IMR-90 (cell line): Measurements from ENCODE around the gene RYK. TPM values are rescaled to one million over a fixed set of nuclear protein-coding genes. Genes with fewer than 3 reads are reported as not detected.

Source experiments
- ATAC-seq: fragments of 200-7000 bp; cut with Tn5 transposase; 2 replicates; pipeline ENCODE4 v1.9.1; 2020; ENCODE audit warnings: low read depth, mild to moderate bottlenecking, moderate library complexity
- BruUV-seq: library from RNA; stranded (reverse); fragments of 400-500 nt; replicated peaks from 2 replicates; lab custom pipeline; 2021; lab: Mats Ljungman, UMichigan
- CTCF ChIA-PET: fragments of 300-600 bp; formaldehyde crosslinking; extraction: SDS; loops from one replicate; lab custom pipeline; 2021; ENCODE audit warnings: antibody characterized with exemption; lab: Yijun Ruan, JAX
- POLR2A ChIA-PET: fragments of 300-600 bp; sonication (Branson Sonifier 250); formaldehyde crosslinking; loops from one replicate; lab custom pipeline; 2022; ENCODE audit warnings: antibody characterized with exemption; ENCODE audit not compliant: unreplicated experiment; lab: Charles Lee
- DNase-seq: peaks from one replicate; pipeline ENCODE4 v3.0.0; 2013
- H2AFZ ChIP-seq: replicated peaks from 2 replicates; pipeline ENCODE3; 2013; ENCODE audit warnings: low read length, mild to moderate bottlenecking; ENCODE audit not compliant: poor library complexity
- H2AK5ac ChIP-seq: 2 replicates; pipeline ENCODE4 v1.6.1; 2013; ENCODE audit warnings: low read depth, low read length, inconsistent platforms
- H2AK9ac ChIP-seq: replicated peaks from 2 replicates; pipeline ENCODE3; 2013; ENCODE audit warnings: mild to moderate bottlenecking, low read depth, low read length, moderate library complexity; ENCODE audit not compliant: poor library complexity
- H2BK120ac ChIP-seq: 2 replicates; pipeline ENCODE4 v1.6.1; 2013; ENCODE audit warnings: low read depth, low read length, inconsistent platforms
- H2BK15ac ChIP-seq: 3 replicates; pipeline ENCODE4 v1.6.1; 2013; ENCODE audit warnings: low read depth, low read length, inconsistent platforms
- H2BK20ac ChIP-seq: 2 replicates; pipeline ENCODE4 v1.6.1; 2013; ENCODE audit warnings: low read depth, mild to moderate bottlenecking, inconsistent platforms, low read length, moderate library complexity
- H2BK5ac ChIP-seq: 2 replicates; pipeline ENCODE4 v1.6.1; 2013; ENCODE audit warnings: mild to moderate bottlenecking, low read depth, low read length, inconsistent platforms; ENCODE audit not compliant: poor library complexity, severe bottlenecking
- H3K14ac ChIP-seq: replicated peaks from 2 replicates; pipeline ENCODE4 v1.6.1; 2013; ENCODE audit warnings: low read depth, low read length, inconsistent platforms
- H3K18ac ChIP-seq: 2 replicates; pipeline ENCODE4 v1.6.1; 2013; ENCODE audit warnings: low read depth, low read length, control low read depth
- H3K23ac ChIP-seq: 2 replicates; pipeline ENCODE4 v1.6.1; 2013; ENCODE audit warnings: low read depth, low read length, inconsistent platforms
- H3K27ac ChIP-seq: 2 replicates; pipeline ENCODE4 v1.5.1; 2013; ENCODE audit warnings: mild to moderate bottlenecking, control low read depth, low read length; ENCODE audit not compliant: insufficient read depth
- H3K27me3 ChIP-seq: 2 replicates; pipeline ENCODE4 v1.6.1; 2013; ENCODE audit warnings: low read length; ENCODE audit not compliant: control insufficient read depth, insufficient read depth
- H3K36me3 ChIP-seq: 2 replicates; pipeline ENCODE4 v1.6.1; 2013; ENCODE audit warnings: low read length, mixed read lengths; ENCODE audit not compliant: control insufficient read depth, insufficient read depth
- H3K4ac ChIP-seq: 2 replicates; pipeline ENCODE4 v1.6.1; 2013; ENCODE audit warnings: low read depth, low read length, inconsistent platforms
- H3K4me1 ChIP-seq: 2 replicates; pipeline ENCODE4 v1.6.1; 2013; ENCODE audit warnings: low read length, mixed read lengths; ENCODE audit not compliant: control insufficient read depth, insufficient read depth
- H3K4me2 ChIP-seq: 2 replicates; pipeline ENCODE4 v1.6.1; 2013; ENCODE audit warnings: low read depth, mild to moderate bottlenecking, control low read depth, low read length, moderate library complexity
- H3K4me3 ChIP-seq: 2 replicates; pipeline ENCODE4 v1.5.1; 2013; ENCODE audit warnings: low read depth, mild to moderate bottlenecking, control low read depth, low read length, moderate library complexity; ENCODE audit not compliant: insufficient read depth
- H3K56ac ChIP-seq: 2 replicates; pipeline ENCODE4 v1.6.1; 2013; ENCODE audit warnings: low read length, inconsistent platforms; ENCODE audit not compliant: insufficient read depth; ENCODE audit errors: extremely low read depth
- H3K79me1 ChIP-seq, 2 experiments: 2 replicates each; pipeline ENCODE4 v1.6.1; 2013; ENCODE audit warnings: low read length in 2 of 2, inconsistent platforms in 1 of 2, low read depth in 1 of 2
- H3K9ac ChIP-seq: 2 replicates; pipeline ENCODE4 v1.6.1; 2013; ENCODE audit warnings: low read depth, low read length, control low read depth
- H3K9me1 ChIP-seq: 2 replicates; pipeline ENCODE4 v1.6.1; 2013; ENCODE audit warnings: low read length, inconsistent platforms; ENCODE audit not compliant: insufficient read depth
- H3K9me3 ChIP-seq: 2 replicates; pipeline ENCODE4 v1.6.1; 2013; ENCODE audit warnings: low read length; ENCODE audit not compliant: control insufficient read depth, insufficient read depth
- H4K20me1 ChIP-seq: 2 replicates; pipeline ENCODE4 v1.6.1; 2013; ENCODE audit warnings: low read length, inconsistent platforms; ENCODE audit not compliant: insufficient read depth
- H4K5ac ChIP-seq: 2 replicates; pipeline ENCODE4 v1.6.1; 2013; ENCODE audit warnings: mild to moderate bottlenecking, low read depth, low read length, control low read depth
- H4K8ac ChIP-seq, 2 experiments: 2 replicates each; pipeline ENCODE4 v1.6.1; 2013; ENCODE audit warnings: low read depth in 2 of 2, low read length in 2 of 2, control low read depth in 1 of 2, inconsistent platforms in 1 of 2
- H4K91ac ChIP-seq: 2 replicates; pipeline ENCODE4 v1.6.1; 2013; ENCODE audit warnings: low read depth, low read length, inconsistent platforms; ENCODE audit not compliant: insufficient read depth
- BHLHE40 ChIP-seq: fragments of 150-350 bp; IDR thresholded peaks from 2 replicates; pipeline ENCODE4 v1.6.1; 2016; ENCODE audit warnings: mild to moderate bottlenecking, low read depth, low read length
- CHD1 ChIP-seq: IDR thresholded peaks from 2 replicates; pipeline ENCODE4 v1.6.1; 2012; ENCODE audit warnings: low read depth, low read length, improper control_type of control experiment
- MAFK ChIP-seq: IDR thresholded peaks from 2 replicates; pipeline ENCODE4 v1.6.1; 2012; ENCODE audit warnings: low read depth, low read length, improper control_type of control experiment
- MAZ ChIP-seq: IDR thresholded peaks from 2 replicates; pipeline ENCODE4 v1.6.1; 2012; ENCODE audit warnings: low read depth, mild to moderate bottlenecking, low read length, improper control_type of control experiment, moderate library complexity, borderline replicate concordance
- MXI1 ChIP-seq: IDR thresholded peaks from 2 replicates; pipeline ENCODE4 v1.6.1; 2012; ENCODE audit warnings: low read depth, mild to moderate bottlenecking, low read length, moderate library complexity, borderline replicate concordance
- RAD21 ChIP-seq: IDR thresholded peaks from 2 replicates; pipeline ENCODE4 v1.6.1; 2012; ENCODE audit warnings: low read length, improper control_type of control experiment
- RCOR1 ChIP-seq: IDR thresholded peaks from 2 replicates; pipeline ENCODE4 v1.6.1; 2012; ENCODE audit warnings: mild to moderate bottlenecking, low read length, improper control_type of control experiment; ENCODE audit not compliant: insufficient replicate concordance
- RFX5 ChIP-seq: IDR thresholded peaks from 2 replicates; pipeline ENCODE4 v1.8.0; 2012; ENCODE audit warnings: low read depth, mild to moderate bottlenecking, low read length, moderate library complexity
- SMC3 ChIP-seq: fragments of 150-350 bp; IDR thresholded peaks from 2 replicates; pipeline ENCODE4 v1.6.1; 2016; ENCODE audit warnings: low read depth, mild to moderate bottlenecking, antibody characterized with exemption, low read length, moderate library complexity
- WGBS, 2 experiments: methylation state at CpG; one replicate each; pipeline versions ENCODE4 v1.1.5 to v1.1.7; 2013; ENCODE audit warnings: missing lambda C conversion rate in 2 of 2; ENCODE audit not compliant: insufficient read length in 1 of 2; ENCODE audit errors: extremely low coverage in 2 of 2; 5-methylcytosine and 5-hydroxymethylcytosine counted together
- dilution Hi-C: fragments of 300-500 bp; cut with HindIII; formaldehyde crosslinking; loops from one replicate; pipeline ENCODE4 v1.14.3; 2018; ENCODE audit warnings: low sequenced_read_pairs; ENCODE audit not compliant: unreplicated experiment
- in situ Hi-C: fragments of 300-500 bp; cut with MboI; formaldehyde crosslinking; loops from 3 replicates; pipeline ENCODE4 v1.14.3; 2019; ENCODE audit warnings: low sequenced_read_pairs, inconsistent platforms, mixed read lengths
- intact Hi-C: fragments of 100-400 bp; cut with micrococcal nuclease; formaldehyde crosslinking; loops from 2 replicates; pipeline ENCODE4 v1.10.0; 2022
- polyA plus RNA-seq, 3 experiments: library from polyadenylated mRNA; depleted of rRNA; stranded (reverse); fragments of >200 nt; gene quantifications; 2 replicates each; pipeline ENCODE4 v1.2.3, GENCODE V29; 2012; ENCODE audit warnings: low replicate concordance in 1 of 3
- total RNA-seq: library from RNA; depleted of rRNA; stranded (reverse); fragments of >200 nt; gene quantifications from 2 replicates; pipeline ENCODE4 v1.2.3, GENCODE V29; 2012; rRNA removed
- TF ChIP-seq, protein P1 (sequence below): fragments of 150-350 bp; IDR thresholded peaks from 2 replicates; pipeline ENCODE4 v1.6.1; 2017; ENCODE audit warnings: mild to moderate bottlenecking, antibody characterized with exemption, low read length, low read depth

The RYK gene
- total and polyA plus RNA-seq, 2 of the 4 experiments (the other 2 are of a cell fraction), result 42.4 to 106 TPM

DNA sequence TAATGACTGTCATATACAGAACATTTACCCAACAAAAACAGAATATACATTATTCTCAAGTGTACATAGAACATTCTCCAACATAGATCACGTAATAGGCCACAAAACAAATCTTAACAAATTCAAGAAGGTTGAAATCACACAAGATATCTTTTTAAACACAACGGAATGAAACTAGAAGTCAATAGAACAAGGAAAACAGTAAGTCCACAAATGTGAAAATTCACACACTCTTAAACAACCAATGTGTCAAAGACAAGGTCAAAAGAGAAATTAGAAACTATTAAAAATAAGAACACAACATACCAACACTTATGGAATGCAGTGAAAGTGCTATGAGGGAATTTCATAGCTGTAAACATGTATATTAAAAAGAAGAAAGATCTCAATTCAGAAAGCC, 139.7 kb downstream of the RYK start:
- Histone ChIP-seq H3K23ac (no peak overlapping the region), H2BK5ac (no peak overlapping the region), H3K4me1 (no peaks in the 10 kb centered on the region), H2BK120ac (no peak overlapping the region), H4K8ac (no peak overlapping the region), H3K18ac (no peak overlapping the region), H3K4me2 (no peak overlapping the region), H3K79me1 (no peaks in the 10 kb centered on the region), H2AK5ac (no peak overlapping the region), H3K14ac (no peak overlapping the region), H3K9me1 (no peaks in the 10 kb centered on the region), H3K27ac (no peak overlapping the region), H3K36me3 (no peaks in the 10 kb centered on the region), H2AK9ac (no peak overlapping the region), H2BK15ac (no peak overlapping the region), H3K4ac (no peak overlapping the region), H4K20me1 (no peaks in the 10 kb centered on the region), H4K5ac (no peak overlapping the region), H3K56ac (no peak overlapping the region), H3K9ac (no peak overlapping the region), H2AFZ (no peak overlapping the region), H3K9me3 (no peaks in the 10 kb centered on the region), H3K4me3 (no peak overlapping the region), H4K91ac (no peak overlapping the region), H3K27me3 (no peaks in the 10 kb centered on the region), H2BK20ac (no peak overlapping the region)
- ATAC-seq (no peak), DNase-seq (no peak)
- no CpG with 5 or more reads among the region's 2 CpGs for WGBS, 2 experiments
- TF ChIP-seq, protein P1, sequence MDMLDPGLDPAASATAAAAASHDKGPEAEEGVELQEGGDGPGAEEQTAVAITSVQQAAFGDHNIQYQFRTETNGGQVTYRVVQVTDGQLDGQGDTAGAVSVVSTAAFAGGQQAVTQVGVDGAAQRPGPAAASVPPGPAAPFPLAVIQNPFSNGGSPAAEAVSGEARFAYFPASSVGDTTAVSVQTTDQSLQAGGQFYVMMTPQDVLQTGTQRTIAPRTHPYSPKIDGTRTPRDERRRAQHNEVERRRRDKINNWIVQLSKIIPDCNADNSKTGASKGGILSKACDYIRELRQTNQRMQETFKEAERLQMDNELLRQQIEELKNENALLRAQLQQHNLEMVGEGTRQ, result no peak
- no peak for TF ChIP-seq CHD1
- no peak for TF ChIP-seq MAZ
- no peak for TF ChIP-seq RCOR1
- no peak for TF ChIP-seq MAFK
- no peak for TF ChIP-seq BHLHE40
- TF ChIP-seq RAD21, result no peak
- no peak for TF ChIP-seq RFX5
- no peak for TF ChIP-seq MXI1
- TF ChIP-seq SMC3, result no peak
- intact Hi-C loops (no loop called here), in situ Hi-C loops (no loop called here), dilution Hi-C loops (no loop called here)
- ChIA-PET CTCF (no interaction called here), POLR2A (no interaction called here)
- BruUV-seq, result no TSS peak

Other genes with a start within 250 kb of the RYK start
- gene SLCO2A1, start 220.9 kb downstream of the RYK start, total RNA-seq, result under 0.01 TPM in 2 replicates
- gene SLCO2A1, start 220.9 kb downstream of the RYK start, polyA plus RNA-seq (2012; rRNA removed), result 1.2 and 1.5 TPM in 2 replicates
- 162 and 172 TPM in 2 replicates for gene AMOTL2, start 123.6 kb upstream of the RYK start, total RNA-seq
- gene AMOTL2, start 123.6 kb upstream of the RYK start, polyA plus RNA-seq (2012; rRNA removed), result 176 and 230 TPM in 2 replicates
- 43.4 and 82.8 TPM in 2 replicates for gene ANAPC13, start 235.1 kb upstream of the RYK start, total RNA-seq
- gene ANAPC13, start 235.1 kb upstream of the RYK start, polyA plus RNA-seq (2012; rRNA removed), result 56.5 and 62.9 TPM in 2 replicates
- gene CEP63, start 235.2 kb upstream of the RYK start, total RNA-seq, result 6.5 and 16.1 TPM in 2 replicates
- 8.8 and 9.1 TPM in 2 replicates for gene CEP63, start 235.2 kb upstream of the RYK start, polyA plus RNA-seq (2012; rRNA removed)